ENCODE measurements around the gene UBA5.
A peak's percentile ranks its signal among the peaks of the same experiment; 100 is the strongest.
"Not testable (repeated sequence)": the region's sequence is repeated elsewhere in the genome, so short reads cannot be mapped to it uniquely, and the experiment has no call there.

Gene UBA5

GRCh38 chr3:132660052-132660810 lies at the start of gene UBA5:
UBA5 (plus strand) TSS chr3:132660329; CDS start chr3:132660538, 209 bp downstream.
- DNase-seq = no peak

DNA sequence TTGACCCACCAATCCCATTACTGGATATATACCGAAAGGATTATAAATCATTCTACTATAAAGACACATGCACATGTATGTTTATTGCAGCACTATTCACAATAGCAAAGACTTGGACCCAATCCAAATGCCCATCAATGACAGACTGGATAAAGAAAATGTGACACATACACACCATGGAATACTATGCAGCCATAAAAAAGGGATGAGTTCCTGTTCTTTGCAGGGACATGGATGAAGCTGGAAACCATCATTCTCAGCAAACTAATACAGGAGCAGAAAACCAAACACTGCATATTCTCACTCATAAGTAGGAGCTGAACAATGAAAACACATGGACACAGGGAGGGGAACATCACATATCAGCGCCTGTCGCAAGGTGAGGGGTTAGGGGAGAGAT lies 44.8 kb upstream of the UBA5 start:
- DNase-seq = not testable (repeated sequence)

- no peak for DNase-seq
These were observed 44.2 kb upstream of the UBA5 start for GRCh38 chr3:132615881-132616280.

- DNase-seq = no peak
These were observed 43.3 kb upstream of the UBA5 start for GRCh38 chr3:132616780-132617179.

GRCh38 chr3:132622148-132622547 lies 38.0 kb upstream of the UBA5 start:
- no peak for DNase-seq

- no peak for DNase-seq
These were observed 37.4 kb upstream of the UBA5 start for GRCh38 chr3:132622761-132623160.

GRCh38 chr3:132623646-132624045 lies 36.5 kb upstream of the UBA5 start:
- DNase-seq = no peak

GRCh38 chr3:132624790-132625189 lies 35.3 kb upstream of the UBA5 start:
- no peak for DNase-seq

DNA sequence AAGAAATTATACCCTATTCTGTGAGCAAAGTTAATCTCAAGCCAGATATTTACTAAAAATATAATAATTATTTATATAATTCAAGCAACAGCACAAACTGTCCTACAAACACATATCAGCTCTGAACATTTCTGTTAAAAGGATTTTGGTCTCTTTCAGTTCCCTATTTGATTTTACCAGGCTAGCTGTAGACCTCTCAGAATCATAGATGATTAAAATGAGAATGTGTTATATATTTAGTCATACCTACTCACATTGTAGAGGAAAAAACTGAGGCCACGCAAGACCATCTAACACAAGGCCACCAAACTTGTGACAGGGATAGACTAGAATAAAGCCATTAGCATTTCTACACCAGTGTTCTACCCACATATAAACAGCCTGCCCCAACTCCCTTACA lies 34.5 kb upstream of the UBA5 start:
- DNase-seq = no peak

DNA sequence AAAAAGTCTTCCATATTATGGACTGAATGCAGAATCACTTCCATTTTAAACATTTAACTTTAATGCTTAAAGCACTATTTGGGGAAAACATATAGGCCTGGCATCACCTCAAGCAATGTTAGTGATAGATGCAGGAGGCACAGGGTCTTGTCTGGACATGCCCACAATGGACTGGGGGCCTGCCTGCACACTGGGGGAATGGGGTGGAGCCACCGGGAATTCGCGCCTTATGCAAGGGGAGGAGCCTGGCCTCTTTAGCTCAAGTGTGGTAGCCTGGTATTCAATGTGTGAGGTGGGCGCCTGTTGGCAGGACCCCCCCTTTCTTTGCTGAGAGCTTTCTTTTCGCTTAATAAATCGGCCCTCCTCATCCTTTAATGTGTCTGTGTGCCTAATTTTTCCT lies 33.2 kb upstream of the UBA5 start:
- DNase-seq = no peak

- no peak for DNase-seq
These were observed 32.0 kb upstream of the UBA5 start for GRCh38 chr3:132628157-132628556.

DNA sequence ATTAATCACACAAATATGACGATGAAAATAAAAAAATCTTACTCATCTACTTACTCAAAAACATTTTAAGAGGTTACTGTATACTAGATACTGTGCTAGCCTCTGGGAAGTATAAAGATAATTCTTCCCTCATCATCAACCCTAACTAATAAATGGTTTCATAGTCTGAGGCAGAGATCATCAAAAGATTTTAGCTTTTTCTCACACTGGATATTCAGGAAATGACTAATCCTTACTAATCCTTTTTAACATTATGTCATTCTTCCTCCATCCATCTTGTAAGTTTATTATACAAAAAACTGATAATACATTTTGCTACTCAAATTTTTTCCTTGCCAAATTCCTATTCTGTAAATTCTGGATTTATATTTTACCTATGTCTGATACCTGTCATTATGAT lies 30.2 kb upstream of the UBA5 start:
- no peak for DNase-seq

GRCh38 chr3:132630612-132631011 lies 29.5 kb upstream of the UBA5 start:
- no peak for DNase-seq

DNA sequence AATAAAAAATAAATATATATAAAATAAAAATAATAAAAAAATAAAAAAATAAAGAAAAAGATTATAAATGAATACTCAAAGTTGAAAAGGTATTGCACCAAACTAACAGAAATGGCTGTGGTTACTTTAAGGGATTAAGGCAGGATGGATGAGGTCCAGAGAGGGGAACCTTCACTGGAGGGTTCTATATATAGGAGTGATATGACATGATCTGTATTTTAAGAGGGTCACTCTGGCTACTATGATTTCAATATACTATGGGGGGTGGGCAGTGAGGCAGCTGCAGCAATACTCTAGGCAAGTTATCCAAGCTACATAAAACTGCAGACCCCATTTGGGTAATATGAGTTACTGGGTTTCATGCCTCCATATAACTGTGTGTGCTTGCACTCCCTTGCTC lies 25.1 kb upstream of the UBA5 start:
- DNase-seq = no peak

DNA sequence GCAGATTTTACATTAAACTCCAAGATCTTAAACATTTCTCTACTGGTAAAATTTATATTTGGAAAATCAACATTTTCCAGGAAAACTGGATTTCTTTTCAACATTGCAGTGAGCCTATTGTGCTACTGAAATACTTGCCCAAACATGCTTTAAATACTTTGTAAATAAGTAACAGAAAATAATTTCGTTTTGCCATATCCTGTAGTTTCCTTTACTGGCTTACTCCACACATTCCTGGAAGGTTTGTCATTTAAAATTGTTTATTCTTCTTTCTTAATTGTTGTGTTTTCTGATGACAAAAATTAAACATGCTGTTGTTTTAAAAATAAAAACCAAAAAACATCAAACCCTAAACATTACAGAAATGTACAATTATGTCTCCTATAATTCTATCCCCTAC lies 22.5 kb upstream of the UBA5 start:
- no peak for DNase-seq

GRCh38 chr3:132638706-132639105 lies 21.4 kb upstream of the UBA5 start:
- no peak for DNase-seq

DNA sequence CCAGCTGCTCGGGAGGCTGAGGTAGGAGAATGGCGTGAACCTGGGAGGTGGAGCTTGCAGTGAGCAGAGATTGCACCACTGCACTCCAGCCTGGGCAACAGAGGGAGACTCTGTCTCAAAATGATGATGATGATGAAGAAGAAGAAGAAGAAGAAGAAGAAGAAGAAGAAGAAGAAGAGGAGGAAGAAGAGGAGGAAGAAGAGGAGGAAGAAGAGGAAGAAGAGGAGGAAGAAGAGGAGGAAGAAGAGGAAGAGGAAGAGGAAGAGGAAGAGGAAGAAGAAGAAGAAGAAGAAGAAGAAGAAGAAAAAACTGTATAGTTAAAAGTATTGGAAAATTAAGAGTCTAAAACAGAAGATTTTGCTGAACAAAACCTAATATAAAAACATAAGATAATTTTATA lies 18.7 kb upstream of the UBA5 start:
- DNase-seq = not testable (repeated sequence)

- peak; percentile 44 for DNase-seq
These were observed 18.1 kb upstream of the UBA5 start for GRCh38 chr3:132641837-132642538.

GRCh38 chr3:132642539-132642847 lies 17.6 kb upstream of the UBA5 start:
- no peak for DNase-seq

DNA sequence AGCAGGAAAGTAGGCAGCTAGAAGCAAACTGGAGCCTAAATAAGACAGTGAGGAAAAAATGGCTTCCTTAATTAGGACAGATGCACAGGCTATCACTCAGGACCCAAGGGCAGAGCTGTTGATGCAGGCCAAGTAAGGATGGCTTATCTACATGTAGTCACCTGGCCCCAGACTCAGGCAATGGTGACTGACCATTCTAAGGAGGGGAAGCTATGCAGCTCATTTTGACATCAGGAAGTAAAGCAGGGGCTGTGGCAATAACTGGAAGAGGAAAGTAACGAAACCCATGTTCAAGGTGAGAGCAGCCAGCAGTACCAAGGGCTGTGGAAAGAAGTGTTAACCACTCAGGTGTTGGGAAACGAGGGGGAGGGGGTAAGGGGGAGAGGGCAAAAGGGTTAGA lies 16.8 kb upstream of the UBA5 start:
- no peak for DNase-seq

- no peak for DNase-seq
These were observed 15.1 kb upstream of the UBA5 start for GRCh38 chr3:132645058-132645457.

GRCh38 chr3:132650153-132650552 lies 10.0 kb upstream of the UBA5 start:
- no peak for DNase-seq

- DNase-seq = no peak
These were observed 7.4 kb upstream of the UBA5 start for GRCh38 chr3:132652640-132653270.

DNA sequence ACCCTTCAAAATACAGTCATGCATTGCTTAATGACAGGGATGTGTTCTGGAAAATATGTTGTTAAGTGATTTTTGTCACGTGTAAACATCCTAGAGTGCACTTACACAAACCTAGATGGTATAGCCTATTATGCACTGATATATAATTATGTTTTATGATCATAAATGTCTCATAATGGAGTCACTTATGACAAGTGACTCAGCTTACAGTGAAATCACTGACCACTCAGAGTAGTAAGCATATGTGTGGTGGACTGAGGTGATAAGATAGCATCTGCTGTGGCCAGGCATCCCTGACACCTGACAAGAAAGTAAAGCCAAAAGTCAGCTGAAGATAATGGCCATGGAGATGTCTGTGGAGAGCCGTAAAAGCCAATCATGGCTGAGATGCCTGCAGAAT lies 5.9 kb upstream of the UBA5 start:
- DNase-seq = peak; percentile 3

All from NCI-H748 treated with DMSO at 0.1 percent for 48 hours (cell line).